HT-29 (cell line): Measurements from ENCODE around the gene KCNMB3. TPM values are rescaled to one million over a fixed set of nuclear protein-coding genes. Genes with fewer than 3 reads are reported as not detected.
"Not testable (repeated sequence)": the region's sequence is repeated elsewhere in the genome, so short reads cannot be mapped to it uniquely, and the experiment has no call there.

ENCODE experiments used
- DNase-seq: peaks from one replicate; pipeline ENCODE4 v3.0.0-alpha.2; 2015; ENCODE audit warnings: low spot score
- total RNA-seq: library from RNA; depleted of rRNA; stranded (reverse); fragments of >200 nt; shearing (Covaris generic); gene quantifications from 2 replicates; pipeline ENCODE4 v1.2.3, GENCODE V29; 2014

The KCNMB3 gene
- total RNA-seq, 1 experiment from 2014 or later = 1.7 TPM

- no peak for DNase-seq
Observed at GRCh38 chr3:179264449-179264848, 13.5 kb upstream of the KCNMB3 start.

- DNase-seq = no peak
Observed at GRCh38 chr3:179263134-179263533, 12.2 kb upstream of the KCNMB3 start.

GRCh38 chr3:179260949-179261765, 10.2 kb upstream of the KCNMB3 start:
- peak; percentile 71 for DNase-seq

GRCh38 chr3:179259959-179260756, 9.2 kb upstream of the KCNMB3 start:
- DNase-seq = not testable (repeated sequence)

- DNase-seq = no peak
Observed at GRCh38 chr3:179258820-179259219, 7.9 kb upstream of the KCNMB3 start.

- not testable (repeated sequence) for DNase-seq
Observed at GRCh38 chr3:179257742-179258141, 6.8 kb upstream of the KCNMB3 start.

- no peak for DNase-seq
Observed at GRCh38 chr3:179256813-179257212, 5.9 kb upstream of the KCNMB3 start.

- no peak for DNase-seq
Observed at GRCh38 chr3:179247289-179248015, 3.5 kb downstream of the KCNMB3 start.

GRCh38 chr3:179244878-179245277, 6.0 kb downstream of the KCNMB3 start:
- no peak for DNase-seq

GRCh38 chr3:179242859-179243258, 8.1 kb downstream of the KCNMB3 start:
- DNase-seq = not testable (repeated sequence)

GRCh38 chr3:179240299-179240698, 10.6 kb downstream of the KCNMB3 start:
- not testable (repeated sequence) for DNase-seq

- no peak for DNase-seq
Observed at GRCh38 chr3:179236669-179237301, 14.1 kb downstream of the KCNMB3 start.

- no peak for DNase-seq
Observed at GRCh38 chr3:179234199-179234598, 16.7 kb downstream of the KCNMB3 start.

GRCh38 chr3:179233043-179233442, 17.9 kb downstream of the KCNMB3 start:
- no peak for DNase-seq

- DNase-seq = no peak
Observed at GRCh38 chr3:179229177-179229576, 21.7 kb downstream of the KCNMB3 start.

GRCh38 chr3:179227349-179227748, 23.6 kb downstream of the KCNMB3 start:
- peak; percentile 12 for DNase-seq

- no peak for DNase-seq
Observed at GRCh38 chr3:179224584-179224983, 26.3 kb downstream of the KCNMB3 start.

GRCh38 chr3:179223548-179223947, 27.4 kb downstream of the KCNMB3 start:
- no peak for DNase-seq

- not testable (repeated sequence) for DNase-seq
Observed at GRCh38 chr3:179218213-179218612, 32.7 kb downstream of the KCNMB3 start.

GRCh38 chr3:179215550-179215949, 35.4 kb downstream of the KCNMB3 start:
- not testable (repeated sequence) for DNase-seq

- no peak for DNase-seq
Observed at GRCh38 chr3:179200790-179201189, 50.1 kb downstream of the KCNMB3 start.
